HT1080 (cell line): Measurements from ENCODE around the gene HRH3. TPM values are rescaled to one million over a fixed set of nuclear protein-coding genes. Genes with fewer than 3 reads are reported as not detected.

Experiments
- DNase-seq: peaks from one replicate; pipeline ENCODE4 v3.0.0-alpha.2; 2015; ENCODE audit warnings: low read depth
- total RNA-seq: library from RNA; depleted of rRNA; stranded (reverse); fragments of >200 nt; shearing (Covaris generic); gene quantifications from 2 replicates; pipeline ENCODE4 v1.2.3, GENCODE V29; 2014

Gene HRH3
- total RNA-seq, 1 experiment from 2014 or later: not detected

DNA sequence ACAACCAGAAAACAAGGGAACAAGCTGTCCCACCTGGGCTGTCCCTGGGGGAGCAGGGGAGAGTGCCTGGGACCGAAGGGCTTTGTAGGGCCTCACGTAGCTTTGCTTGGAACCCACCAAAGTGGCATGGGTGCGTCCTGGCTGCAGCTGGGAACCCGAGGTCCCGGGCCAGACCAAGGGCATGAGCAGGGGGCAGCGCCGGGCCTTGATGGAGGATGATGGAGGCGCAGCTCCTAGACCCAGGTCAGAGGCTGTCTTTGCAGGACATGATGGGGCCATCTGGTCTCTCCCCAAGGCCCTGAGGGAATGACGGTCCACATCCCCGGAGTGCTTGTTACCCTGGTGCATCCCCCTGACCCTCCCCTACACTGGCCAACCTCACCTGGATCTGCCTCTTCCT lies 10.6 kb upstream of the HRH3 start:
- no peak for DNase-seq

DNA sequence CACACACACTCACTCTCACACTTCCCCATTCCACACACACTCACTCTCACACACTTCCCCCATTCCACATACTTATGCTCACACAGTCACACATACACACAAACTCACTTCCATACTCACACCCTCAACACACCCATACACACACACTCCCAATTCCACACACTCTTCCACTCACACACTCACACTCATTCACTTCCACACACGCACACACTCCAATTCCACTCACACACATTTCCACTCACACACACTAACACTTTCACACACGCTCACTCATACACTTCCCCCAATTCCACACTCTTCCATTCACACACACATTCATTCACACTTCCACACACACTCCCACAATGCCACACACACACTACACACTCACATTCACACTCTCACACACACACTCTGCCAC lies 10.2 kb upstream of the HRH3 start:
- DNase-seq: no peak

DNA sequence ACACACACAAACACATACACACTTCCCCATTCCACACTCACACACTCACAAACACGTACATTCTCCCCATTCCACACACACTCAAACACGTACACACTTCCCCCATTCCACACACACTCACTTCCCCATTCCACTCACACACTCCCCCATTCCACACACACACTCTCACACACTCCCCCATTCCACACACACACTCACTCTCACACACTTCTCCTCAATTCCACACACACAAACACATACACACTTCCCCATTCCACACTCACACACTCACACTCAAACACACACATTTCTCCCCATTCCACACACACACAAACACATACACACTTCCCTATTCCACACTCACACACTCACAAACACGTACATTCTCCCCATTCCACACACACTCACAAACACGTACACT lies 9.6 kb upstream of the HRH3 start:
- DNase-seq: no peak

DNA sequence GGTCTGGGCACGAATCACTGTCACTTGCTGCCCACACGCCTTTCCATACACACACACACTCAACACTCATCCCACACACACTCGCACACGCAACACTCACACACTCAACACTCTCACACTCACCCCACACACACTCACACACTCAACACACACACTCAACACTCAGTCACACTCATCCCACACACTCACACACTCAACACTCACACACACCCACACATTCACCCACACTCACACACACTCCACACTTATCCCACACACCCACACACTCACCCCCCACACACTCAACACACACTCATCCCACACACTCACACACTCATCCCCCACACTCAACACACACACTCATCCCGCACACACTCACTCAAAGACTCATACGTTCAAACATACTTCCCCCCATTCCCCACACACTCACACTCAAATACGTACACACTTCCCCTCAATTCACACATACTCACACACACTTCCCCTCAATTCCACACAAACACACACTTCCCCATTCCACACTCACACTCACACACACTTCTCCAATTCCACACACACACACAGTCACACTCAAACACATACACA lies 9.0 kb upstream of the HRH3 start:
- DNase-seq: no peak

DNA sequence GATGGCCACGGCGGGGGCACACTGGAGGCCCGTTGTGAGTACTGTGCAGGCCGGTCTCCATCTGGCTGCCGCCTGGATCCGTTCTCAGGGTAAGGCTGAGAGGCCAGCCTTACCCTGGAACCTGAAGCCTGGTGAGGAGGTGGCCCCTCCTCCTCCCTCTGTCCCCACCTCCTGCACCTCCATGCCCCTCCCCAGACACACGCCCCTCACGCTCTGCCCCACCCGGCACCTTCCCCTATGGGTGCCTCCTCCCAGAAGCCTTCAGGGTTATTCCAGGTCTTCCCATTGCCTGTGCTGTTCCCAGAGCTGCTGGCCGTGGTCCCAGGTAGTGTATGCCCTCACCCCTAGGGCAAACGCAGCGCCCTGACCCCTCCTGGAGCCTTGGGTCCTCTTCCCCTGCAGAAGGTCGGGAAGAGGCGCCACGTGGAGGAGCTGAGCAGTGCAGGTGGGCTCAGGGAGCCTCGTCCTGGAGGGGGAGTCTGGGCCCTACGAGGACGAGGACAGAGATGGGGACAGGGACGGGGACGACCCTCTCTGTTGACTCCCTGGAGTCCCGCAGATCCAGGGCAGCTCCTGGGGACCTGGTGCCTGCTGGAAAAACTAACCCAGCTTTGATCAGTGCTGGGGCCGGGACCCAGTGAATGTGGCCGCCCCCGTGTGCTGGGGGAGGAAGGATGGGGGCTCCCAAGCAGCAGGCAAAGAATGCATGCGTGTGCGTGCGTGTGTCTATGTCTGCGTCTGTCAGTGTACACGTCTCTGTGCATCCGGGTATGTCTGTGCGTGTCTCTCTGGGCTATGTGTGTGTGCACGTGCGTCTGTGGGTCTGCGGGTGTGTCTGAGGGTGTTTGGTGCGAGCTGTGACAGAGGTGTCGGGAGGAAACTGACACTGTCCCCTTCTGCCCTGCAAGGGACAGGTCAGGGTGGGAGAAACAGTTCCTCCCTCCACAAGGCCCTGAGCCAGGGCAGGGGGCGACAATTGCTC lies 8.2 kb upstream of the HRH3 start:
- DNase-seq: no peak

DNA sequence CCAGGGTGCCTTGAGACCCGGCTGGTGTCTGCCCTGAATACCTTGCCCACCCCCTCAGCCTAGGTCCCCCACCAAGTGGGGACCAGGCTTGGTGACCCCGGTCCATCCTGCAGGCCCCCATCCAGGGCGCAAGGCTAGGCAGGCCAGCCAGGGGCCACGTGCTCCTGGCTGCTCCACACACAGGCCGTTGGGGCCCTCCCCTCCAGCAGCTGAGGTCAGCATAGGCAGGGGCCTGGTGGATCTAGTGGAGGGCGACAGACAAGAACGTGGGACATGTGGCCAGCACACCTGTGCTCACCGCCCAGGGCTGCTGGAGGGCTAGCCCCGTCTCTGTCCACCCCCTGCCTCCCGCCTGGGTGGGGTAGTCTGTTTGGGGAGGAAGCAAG lies 7.5 kb upstream of the HRH3 start:
- DNase-seq: no peak

DNA sequence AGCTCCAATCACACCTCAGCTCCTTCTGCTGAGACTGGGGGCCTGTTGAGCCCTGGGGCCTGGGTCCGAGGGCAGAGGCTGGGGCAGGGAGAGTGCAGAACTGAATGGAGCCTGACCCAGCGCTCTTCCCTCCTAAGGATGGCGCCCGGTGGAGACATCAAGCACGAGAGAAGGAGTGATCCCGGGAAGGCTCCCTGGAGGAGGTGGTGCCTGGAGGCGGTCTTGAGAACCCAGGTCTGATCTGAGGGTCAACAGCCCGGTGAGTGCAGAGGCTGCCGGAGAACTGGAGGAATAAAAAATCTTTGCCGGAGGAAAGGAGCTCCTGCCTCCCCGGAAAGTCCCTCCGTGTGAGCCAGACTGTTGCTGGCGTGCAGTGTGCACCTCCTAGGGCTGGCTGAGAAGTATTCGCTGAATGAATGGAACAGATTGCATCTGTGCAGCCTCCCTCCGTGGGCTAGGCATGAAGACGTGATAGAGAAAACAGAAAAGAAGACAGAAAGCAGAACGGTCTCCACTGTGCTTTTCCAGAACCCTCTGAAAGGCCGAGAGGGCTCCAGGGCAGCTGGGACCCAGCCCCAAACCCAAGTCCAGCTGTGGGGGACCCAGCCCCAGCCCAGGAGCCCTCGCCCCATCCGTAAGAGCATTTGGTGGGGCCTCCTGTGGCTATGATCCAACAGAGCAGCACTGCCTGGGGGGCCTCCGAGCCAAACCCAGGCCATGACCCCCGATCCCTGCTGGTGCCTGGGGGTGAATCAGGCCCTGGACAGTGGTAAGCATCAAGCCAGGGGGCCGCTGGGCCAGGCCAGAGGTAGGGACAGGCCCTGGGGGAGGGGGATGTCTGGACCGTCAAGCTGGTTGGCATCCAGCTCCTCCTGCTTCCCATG lies 6.9 kb upstream of the HRH3 start:
- no peak for DNase-seq

DNA sequence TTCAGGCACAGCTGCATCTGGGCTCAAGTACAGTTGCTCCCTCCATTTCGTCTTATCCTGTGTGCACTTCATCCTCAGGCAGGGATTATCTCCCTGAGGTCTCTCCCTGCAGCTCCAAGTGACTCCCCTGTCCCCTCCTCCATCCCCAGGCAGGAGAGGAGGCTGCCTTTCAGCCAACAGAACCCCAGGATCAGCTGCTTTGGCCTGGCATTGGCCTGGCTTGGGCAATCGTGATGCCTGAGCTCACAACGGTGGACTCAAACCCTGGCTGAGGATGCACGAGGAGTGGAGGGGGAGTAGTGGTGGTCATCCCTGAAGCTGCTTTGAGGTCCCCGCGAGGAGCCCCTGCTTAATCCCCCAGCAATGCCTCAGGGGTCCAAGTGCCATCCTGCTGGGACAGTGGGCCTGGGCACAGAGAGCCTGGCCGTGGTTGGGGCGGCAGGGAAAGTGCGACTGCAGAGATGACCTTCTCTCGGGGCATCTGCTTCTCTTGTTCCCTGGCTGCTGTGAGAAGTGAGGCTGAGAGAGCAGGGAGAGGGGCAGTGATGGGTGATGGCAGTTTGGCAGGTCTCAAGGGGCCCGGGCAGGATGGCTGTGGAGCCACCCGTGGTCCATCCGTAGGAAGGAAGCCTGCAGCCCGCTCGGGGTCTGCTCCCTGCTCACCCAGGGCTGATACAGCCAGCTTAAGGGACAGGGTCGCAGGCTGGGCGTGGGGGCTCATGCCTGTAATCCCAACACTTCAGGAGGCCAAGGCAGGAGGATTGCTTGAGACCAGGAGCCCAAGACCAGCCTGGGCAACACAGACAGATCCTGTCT lies 6.0 kb upstream of the HRH3 start:
- no peak for DNase-seq

DNA sequence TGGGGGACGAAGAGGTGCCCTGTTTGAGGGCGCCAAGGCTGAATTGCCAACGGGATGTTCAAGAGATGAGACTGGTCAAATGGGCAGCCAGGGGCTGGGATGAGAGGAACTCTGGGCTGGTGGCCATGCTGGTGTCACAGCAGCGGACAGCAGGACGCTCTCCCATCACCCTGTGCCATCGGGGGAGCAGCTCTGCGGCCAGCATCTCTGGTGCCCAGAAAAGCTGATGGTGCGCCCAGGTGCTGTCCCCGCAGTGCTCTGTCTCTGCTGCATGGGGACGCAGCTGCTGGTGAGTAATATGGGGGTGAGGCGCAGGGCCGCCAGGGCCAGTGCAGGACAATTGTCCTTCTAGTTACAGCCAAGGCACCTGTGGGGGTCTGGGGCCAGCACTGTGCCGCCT lies 4.9 kb upstream of the HRH3 start:
- DNase-seq: no peak

DNA sequence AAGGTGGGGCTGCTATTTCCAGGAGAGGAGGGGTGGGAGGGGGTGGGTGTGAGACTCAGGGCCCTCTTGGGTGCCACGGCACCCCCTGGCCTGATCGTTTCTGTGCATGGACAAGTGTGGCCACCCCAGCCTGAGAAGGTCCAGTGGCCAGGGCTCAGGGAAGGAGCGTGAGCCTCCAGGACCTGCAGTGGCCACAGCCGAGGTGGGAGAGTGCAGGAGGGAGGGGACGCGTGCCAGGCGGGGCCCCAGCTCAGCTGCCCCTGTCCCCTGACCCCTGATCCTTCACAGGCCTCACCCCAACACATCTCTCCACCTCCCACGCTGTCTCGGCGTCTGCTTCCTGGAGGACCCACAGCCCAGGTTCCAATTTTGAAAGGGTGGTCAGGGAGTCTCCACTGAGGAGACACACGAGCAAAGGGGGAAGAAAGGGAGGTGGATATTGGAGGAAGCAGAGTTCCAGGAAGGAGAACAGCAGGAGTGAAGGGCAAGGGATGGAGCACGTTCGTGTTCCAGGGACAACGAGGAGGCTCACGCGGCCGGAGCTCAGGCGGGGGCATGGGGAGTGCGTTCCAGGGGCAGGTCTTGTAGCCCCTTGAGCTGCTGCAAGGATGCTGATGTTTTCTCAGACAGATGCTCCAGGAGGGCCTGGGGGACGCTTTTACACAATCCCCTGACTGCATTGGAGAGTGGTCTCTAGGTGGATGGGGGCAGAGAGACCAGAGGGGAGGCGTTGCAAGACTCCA lies 4.2 kb upstream of the HRH3 start:
- no peak for DNase-seq

DNA sequence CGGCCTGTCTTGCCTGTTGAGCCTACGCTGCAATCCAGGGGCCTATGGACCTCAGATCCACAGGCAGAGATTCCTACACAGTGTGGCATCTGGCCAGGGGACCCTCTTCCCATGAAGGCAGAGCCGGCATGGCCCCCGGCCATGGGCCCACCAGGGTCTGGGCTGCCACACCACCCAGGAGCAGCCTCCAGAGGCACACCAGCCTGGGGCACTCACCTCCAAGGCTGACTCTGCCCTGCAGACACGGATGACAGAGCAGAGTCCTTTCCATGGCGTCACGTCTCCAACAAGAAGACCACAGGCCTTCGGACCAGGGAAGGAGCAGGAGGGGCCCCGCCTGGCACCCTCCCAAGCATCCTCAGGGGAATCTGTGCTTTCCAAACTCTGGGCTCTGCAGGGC lies 3.5 kb upstream of the HRH3 start:
- no peak for DNase-seq

DNA sequence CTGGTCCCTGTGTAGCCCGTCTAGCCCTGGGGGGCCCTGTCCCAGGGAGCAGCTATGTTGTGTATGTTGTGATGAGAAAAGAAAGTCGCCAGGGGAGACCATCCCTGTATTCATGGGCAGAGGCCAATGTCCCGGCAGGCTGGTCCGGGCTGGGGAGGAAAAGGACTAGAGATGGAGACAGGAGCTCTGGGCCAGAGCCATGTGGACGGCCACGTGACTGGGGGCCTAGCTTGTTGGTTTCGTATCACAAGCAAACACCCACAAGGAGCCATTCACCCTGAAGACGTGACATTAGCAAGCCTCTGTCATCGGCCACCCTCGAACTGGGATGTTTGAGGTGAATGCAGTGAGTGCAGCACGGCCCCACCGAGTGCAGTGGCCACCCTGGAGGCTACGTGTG lies 2.9 kb upstream of the HRH3 start:
- no peak for DNase-seq

DNA sequence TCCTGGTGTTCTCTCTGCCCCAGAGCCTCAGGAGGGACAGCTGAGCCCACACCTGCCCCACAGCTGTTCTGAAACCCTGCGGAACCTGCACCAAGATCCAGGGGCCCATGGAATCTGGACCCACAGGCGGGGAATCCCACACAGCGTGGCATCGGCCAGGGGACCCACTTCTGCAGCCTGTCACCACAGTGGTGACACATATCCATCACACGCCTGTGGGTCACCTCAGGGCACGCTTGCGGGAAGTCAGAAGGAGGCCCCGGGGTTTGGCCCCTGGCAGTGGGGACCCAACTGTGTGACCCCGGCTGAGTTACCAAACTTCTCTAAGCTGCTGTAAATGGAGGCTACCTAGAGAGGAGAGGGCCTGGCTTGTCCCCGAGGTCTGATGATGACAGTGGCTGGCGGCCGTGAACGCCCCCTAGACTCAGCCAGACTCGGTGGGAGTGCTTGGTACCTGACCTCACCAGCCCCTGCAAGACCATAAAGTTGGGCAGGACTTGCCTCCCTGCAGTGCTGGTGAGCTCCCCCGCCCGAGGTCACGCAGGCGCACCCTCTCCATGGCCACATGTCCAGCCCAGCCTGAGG lies 2.3 kb upstream of the HRH3 start:
- DNase-seq: no peak

DNA sequence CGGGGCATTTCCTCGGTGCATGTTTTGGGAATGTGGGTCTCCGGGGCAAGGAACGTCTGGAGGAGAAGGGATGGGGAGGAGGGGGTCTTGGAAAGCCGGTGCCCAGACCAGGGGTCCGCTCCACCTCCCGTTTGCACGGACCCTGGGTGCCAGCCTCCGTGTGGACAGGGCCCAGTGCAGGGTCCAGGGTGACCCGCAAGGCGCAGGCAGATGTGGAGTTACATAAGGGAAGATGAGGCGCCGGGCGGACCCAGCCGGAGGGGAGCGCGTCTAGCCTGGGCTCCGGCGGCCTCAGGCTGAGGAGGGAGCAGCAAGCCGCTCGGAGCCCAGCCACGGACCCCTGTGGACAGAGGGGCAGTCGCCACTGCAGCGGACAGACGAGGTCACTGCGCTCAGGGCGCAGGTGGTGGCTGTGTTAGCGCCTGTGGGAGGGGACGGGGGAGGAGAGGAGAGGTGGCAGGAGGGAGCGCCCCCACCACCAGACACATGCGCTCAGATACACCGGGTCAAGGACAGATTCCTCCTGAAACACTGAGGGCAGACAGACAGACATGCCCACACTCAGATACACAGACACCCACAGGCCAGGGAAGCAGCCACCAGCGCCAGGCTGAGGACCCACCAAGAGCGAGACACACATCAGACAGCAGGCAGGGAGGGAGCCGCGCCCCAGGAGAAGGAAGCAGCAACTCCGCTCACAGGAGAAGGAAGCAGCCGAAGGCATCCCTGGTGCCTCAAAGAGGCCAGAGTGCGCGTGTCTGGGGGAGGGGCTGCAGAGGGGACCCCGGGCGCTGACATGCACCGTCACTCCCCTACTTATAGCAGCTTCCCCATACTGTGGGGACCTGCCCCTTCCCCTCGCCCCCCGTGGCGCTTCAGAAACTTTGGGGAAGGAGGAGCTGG lies 839 bp upstream of the HRH3 start:
- DNase-seq: no peak

DNA sequence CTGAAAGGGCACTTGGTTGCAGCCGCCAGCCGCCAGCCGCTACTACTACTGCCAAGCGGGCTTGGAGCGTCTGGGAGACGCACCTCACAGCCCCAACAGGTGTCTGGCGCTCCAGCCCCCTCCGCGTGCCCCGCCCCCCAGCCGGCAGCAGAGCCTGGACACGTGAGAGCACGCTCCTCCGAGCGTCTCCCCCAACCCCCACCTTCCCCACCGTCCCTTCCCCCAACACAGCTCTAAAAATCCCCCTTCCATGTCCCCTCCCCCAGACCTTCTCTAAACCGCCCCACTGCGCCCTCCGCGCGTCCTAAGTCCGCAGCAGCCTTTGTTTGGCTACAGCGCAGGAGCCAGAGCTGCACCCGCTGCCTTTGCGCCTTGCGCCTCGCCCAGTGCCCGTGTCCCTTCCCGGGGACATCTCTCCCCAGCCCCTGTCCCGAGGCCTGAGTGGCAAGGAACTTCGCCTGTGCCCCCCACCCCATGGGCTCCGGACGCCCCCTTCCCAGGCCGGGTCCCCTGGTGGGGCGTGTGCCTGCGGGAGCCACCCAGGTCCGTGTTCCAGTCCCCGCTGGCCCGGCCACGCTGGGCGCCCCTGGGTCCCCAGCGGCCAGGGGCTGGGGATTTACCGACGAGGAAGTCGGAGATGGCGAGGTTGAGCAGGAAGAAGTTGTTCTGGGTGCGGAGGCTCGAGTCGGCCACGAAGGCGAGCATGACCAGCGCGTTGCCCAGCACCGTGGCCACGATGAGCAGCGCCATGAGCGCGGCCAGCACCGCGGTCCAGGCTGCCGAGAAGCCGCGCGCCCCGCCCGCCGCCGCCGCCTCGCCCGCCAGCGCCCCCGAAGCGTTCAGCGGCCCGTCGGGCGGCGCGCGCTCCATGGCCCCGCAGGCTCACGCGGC lies 732 bp downstream of the HRH3 start:
- no peak for DNase-seq

DNA sequence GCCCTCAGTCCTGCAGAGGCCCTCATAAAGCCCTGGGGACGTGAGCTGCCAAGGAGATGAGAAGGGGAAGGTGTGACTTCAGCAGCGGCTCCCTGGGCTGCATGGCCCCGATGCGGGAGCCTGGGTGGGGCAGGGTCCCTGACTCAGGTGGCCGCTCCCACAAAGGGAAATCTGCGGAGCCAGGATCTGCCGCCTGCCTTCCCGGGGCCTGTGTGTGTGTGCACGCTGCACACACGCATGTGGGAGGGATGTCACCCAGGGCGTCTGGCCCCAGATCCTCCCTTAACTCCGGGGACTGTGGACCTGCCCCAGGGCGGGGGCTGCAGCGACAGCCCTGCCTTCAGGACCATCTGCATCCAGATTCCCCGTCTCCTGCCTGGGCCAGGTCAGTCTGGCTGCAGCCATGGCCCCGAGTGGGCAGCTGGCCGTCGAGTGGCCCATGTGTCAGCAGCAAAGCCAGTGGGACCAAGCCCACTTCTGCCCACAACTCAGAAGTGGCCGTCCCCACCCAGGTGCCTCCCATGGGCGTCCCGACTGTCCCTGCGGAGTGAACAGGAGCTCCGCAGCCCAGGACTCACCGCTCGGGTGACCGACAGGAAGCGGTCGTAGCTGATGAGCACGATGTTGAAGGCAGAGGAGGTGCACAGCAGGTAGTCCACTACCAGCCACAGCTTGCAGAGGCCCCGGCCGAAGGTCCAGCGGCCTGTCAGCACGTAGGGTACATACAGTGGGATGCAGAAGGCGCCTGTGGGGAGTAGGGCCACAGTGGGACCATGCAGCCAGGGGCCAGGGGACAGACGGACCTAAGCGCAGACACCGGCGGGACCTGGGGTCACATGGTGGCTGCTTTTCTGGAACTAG lies 1.9 kb downstream of the HRH3 start:
- no peak for DNase-seq
